Mammary epithelial cell (primary cell): ENCODE results near the gene SLCO6A1.

Source experiments
- CTCF ChIP-seq, 2 donors: IDR thresholded peaks in 1 of 2; conservative IDR thresholded peaks in 1 of 2; 2 replicates each; pipeline ENCODE4 v1.5.1; 2011 to 2012; ENCODE audit warnings: inconsistent platforms in 2 of 2, low read length in 2 of 2, mild to moderate bottlenecking in 2 of 2, control low read depth in 1 of 2, low read depth in 1 of 2; ENCODE audit not compliant: insufficient read depth in 1 of 2; ENCODE audit errors: extremely low read depth in 1 of 2
- EZH2 ChIP-seq: IDR thresholded peaks from 2 replicates; pipeline ENCODE4 v1.6.1; 2012; ENCODE audit warnings: low read length, inconsistent platforms, borderline replicate concordance

GRCh38 chr5:102545175-102545574 lies 46.4 kb upstream of the SLCO6A1 start:
- TF ChIP-seq CTCF (conservative IDR thresholded peaks at IDR 0.05 in 1 of 2, IDR thresholded peaks at IDR 0.05 in 1 of 2; ENCODE audit: extremely low read depth in 1 of 2, insufficient read depth in 1 of 2, low read depth in 1 of 2, low read length in 2 of 2): peak; percentile 16 to 26
- no peak for TF ChIP-seq EZH2
